ENCODE results near the gene TRHDE.
A peak's percentile ranks its signal among the peaks of the same experiment; 100 is the strongest.

The TRHDE gene

GRCh38 chr12:72346363-72346944 lies 74.3 kb downstream of the TRHDE start:
- TF ChIP-seq CTCF (IDR thresholded peaks at IDR 0.05; ENCODE audit: control insufficient read depth, insufficient read depth, low read depth, low read length, missing control alignments): peak; percentile 37
- H3K4me3 ChIP-seq (ENCODE audit: control insufficient read depth, low read depth, low read length): no peak overlapping the region
- peak; percentile 28 for DNase-seq (ENCODE audit: low read depth)

DNA sequence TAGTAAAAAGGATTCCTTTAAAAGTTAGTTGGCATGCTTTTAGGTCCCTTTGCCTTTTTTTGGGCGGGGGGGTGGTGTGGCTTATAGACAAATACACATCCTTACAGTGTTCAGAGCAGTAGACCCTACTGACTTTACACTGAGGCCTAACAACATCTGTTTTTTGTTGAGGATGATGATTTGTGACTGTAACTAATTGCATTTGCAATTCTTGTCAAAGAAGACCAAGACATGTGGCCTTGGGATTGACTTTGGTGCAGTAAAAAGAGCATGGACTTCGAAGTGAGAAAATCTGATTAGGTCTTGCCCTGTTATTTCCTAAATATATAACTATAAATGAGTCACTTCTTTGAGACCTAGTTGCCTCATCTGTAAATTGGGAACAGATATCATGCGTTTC lies 77.3 kb downstream of the TRHDE start:
- no peak overlapping the region for H3K4me3 ChIP-seq (ENCODE audit: control insufficient read depth, low read depth, low read length)
- no peak for DNase-seq (ENCODE audit: low read depth)
- no peak for TF ChIP-seq CTCF (IDR thresholded peaks at IDR 0.05; ENCODE audit: control insufficient read depth, insufficient read depth, low read depth, low read length, missing control alignments)

DNA sequence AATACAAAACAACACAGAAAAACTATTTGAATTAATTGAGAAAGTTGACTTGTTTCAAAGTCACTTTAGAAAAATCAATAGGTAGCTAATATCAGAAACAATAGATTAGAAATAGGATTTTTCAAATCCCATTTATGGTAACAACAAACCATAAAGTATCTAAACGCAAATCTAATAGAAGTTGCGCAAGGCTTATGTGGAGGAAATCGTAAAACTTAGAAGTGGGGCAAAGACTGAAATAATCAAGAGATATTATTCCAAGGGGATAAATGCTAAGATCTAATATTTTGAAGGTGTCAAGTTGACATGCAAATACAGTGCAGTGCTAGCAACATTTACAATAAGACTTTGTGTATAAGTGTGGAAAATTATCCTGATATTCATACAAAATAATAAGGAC lies 87.2 kb downstream of the TRHDE start:
- TF ChIP-seq CTCF (IDR thresholded peaks at IDR 0.05; ENCODE audit: control insufficient read depth, insufficient read depth, low read depth, low read length, missing control alignments): no peak
- no peak overlapping the region for H3K4me3 ChIP-seq (ENCODE audit: control insufficient read depth, low read depth, low read length)
- DNase-seq (ENCODE audit: low read depth): no peak

- H3K4me3 ChIP-seq (ENCODE audit: control insufficient read depth, low read depth, low read length): no peak overlapping the region
- no peak for TF ChIP-seq CTCF (IDR thresholded peaks at IDR 0.05; ENCODE audit: control insufficient read depth, insufficient read depth, low read depth, low read length, missing control alignments)
These were observed 93.0 kb downstream of the TRHDE start for GRCh38 chr12:72365151-72365550.

GRCh38 chr12:72366255-72366654 lies 94.1 kb downstream of the TRHDE start:
- DNase-seq (ENCODE audit: low read depth): no peak
- no peak for TF ChIP-seq CTCF (IDR thresholded peaks at IDR 0.05; ENCODE audit: control insufficient read depth, insufficient read depth, low read depth, low read length, missing control alignments)
- no peak overlapping the region for H3K4me3 ChIP-seq (ENCODE audit: control insufficient read depth, low read depth, low read length)

More at GRCh38 chr12:72365151-72365550, 93.0 kb downstream of the TRHDE start:
- no peak for DNase-seq (ENCODE audit: low read depth)

- DNase-seq (ENCODE audit: low read depth): no peak
- no peak for TF ChIP-seq CTCF (IDR thresholded peaks at IDR 0.05; ENCODE audit: control insufficient read depth, insufficient read depth, low read depth, low read length, missing control alignments)
These were observed 96.1 kb downstream of the TRHDE start for GRCh38 chr12:72368298-72368697.

More at GRCh38 chr12:72368298-72368697, 96.1 kb downstream of the TRHDE start:
- no peak overlapping the region for H3K4me3 ChIP-seq (ENCODE audit: control insufficient read depth, low read depth, low read length)

Measured in AG09309 (cell line).